GM18511 (cell line): ENCODE measurements around the gene DEFB110.

Experiments used
- ATAC-seq: cut with Tn5 transposase; IDR thresholded peaks from one replicate; pipeline ENCODE4 v1.9.1; 2021; ENCODE audit warnings: mild to moderate bottlenecking, moderate library complexity; ENCODE audit not compliant: unreplicated experiment

DEFB110 gene

DNA sequence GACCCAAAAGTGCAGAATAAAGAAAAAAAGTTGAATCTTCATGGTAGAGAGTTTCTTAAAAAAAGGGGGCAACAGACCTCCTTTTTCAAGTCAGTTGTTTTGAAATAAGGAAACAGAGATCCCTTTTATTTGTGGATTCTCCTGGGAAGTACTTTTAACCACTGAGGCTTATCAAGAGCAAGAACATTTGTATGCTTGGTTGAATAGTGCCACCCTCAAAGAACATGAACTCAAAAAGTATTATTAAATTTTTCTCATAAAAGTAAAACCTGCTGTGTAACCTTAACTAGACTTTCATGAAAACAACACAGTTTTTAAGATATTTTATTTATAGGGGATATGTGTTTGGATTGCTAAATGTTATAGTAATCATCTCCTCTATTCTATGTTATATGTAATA lies at the start of gene DEFB110:
Gene DEFB110 (minus strand): TSS at position 101 of the 400 bp plus-strand sequence. CDS start 59 bp downstream, at position 42.
- no peak for ATAC-seq

DNA sequence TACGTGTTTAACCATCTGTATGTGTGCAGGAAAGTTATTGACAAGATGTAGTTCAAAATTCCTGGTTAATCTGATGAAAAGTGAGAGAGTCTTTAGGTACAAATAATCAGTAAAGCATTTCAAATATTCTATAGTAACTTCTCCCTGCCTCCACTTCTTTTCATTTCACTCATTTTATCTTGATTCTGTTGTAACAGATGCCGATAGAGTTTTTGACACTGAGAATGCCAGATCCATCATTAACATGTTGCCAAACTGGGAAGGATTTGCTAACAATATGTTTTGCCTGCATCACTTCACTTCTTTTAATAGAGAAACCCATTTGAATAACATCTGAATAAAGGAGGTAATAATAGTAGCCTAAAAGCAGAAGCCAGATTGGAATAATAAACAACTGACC lies 48.3 kb upstream of the DEFB110 start:
- ATAC-seq, result no peak

DNA sequence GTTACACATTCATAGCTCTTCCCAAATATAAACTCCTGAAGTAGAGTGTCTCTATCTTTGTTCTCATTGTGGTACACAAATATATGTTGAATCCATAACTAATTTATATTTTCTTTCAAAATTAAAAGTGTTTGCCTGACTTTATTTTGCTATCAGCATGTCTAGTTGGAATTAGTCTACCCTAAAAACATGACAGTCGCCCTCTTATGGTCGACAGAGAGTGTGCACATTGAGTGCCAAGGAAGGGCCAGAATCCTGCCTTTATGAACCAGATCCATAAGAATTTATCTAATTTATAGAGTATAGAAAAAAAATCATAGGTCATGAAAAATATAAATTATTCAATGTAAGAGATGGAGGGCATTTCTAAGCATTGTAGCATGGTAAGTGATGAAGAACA lies 40.3 kb upstream of the DEFB110 start:
- no peak for ATAC-seq

DNA sequence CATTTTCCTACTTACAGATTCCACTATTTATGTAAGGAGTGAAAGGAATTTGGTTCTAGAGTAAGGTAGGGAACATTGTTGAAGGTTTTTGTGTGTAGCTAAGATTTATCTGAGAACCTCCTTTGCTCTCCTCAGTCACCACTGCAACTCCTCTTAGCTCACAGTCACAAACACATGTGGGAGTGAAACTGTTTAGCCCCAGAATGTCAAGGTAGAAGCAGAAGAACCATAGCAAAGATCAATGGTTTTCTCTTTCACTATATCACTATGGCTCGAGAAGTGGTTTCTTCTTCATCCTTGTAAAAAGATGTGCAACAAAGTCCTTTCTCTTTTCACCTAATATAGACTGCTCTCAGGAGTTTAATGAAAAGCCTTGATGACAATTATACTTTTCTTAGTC lies 34.4 kb upstream of the DEFB110 start:
- no peak for ATAC-seq

DNA sequence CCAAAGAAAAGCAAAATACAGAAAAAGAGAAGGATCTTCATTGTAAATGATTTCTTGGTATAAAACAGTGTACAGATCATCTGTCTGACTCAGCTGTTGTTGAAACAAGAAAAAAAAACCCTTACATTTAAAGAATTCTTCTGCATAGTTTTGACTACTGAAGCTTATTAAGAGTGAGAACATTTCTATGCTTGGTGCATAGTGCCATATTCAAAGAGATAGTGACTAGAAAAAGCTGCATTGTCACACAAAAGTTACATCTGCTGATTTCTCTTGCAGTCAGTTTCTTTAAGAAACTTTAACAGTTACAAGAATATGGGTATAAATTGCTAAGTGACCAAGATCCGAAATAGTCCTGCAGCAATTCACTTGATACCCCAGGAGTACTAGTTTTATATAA lies 28.0 kb upstream of the DEFB110 start, which contains the start of gene DEFB112:
Gene DEFB112 (minus strand): TSS at position 101 of the 400 bp plus-strand sequence. CDS start 60 bp downstream, at position 41.
- no peak for ATAC-seq

DNA sequence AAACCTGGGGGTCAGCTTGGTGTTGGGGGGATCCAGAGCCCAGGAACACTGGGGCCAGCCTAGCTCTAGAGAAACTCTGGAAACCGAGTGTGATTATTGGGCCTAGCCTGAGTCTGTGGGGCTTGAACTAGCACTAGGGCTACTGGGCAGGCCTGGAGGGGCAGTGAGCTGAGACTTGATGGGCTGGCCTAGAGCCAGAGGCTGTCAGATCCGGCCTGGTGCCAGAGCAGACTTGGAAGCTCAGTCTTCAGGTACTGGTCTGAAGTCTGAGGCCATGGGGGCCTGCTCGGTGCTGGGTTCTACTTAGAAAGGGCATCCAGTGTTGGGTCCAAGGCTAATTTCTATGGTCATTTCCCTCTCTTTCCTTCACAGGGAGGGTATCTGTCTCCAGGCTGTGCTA lies 25.2 kb upstream of the DEFB110 start:
- ATAC-seq, result no peak

DNA sequence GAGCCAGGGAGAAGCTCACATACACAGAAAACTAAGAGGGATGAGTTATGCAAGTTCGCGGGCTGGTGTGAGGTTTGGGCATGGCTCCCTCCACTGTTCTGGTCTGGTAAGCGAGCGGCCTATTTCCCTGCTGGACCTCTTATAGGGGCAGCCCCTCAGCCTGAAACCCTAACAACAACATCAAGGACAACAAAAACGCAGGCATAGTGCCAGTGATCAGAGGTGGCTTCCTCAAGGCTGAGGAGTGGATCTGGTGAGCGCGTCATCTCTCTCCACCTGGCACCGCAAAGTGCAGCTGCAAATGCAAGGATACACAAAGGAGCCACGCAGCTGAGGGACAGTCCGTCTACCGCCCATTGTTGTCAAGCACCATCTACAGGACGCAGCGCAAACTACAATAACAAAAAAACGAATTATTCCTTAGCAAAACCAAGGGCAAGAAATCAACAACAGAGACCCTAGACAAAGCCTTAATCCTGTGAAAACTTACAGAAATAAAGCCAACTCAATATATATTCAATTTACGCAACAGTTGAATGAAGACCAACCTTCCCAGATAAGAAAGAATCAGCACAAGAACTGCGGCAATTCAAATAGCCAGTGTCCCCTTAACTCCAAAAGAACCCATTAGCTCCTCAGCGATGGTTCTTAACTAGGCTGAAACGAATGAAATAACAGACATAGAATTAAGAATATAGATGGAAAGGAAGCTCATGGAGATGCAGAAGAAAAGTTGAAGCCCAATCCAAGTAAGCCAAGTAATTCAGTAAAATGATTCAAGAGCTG lies 9.2 kb upstream of the DEFB110 start:
- no peak for ATAC-seq

DNA sequence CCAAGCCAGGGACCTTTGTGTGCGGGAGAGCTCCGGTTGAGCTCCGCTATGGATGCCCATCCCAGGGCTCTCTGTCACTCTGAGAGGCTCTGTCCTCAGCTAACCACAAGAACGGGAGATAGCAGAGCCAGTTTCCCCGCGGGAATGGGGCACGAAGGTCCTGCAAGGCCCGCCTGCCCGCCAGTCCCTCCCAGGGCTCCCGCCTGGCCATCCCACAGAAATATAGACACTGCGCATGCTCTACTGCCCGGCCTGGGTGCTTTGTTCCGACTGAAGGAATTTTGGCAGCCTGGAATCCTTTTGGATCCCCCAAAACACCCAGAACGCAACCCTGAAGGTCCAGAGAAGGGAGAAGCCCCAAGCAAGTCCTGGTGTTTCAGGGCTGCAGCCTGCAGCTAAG lies 8.6 kb upstream of the DEFB110 start:
- no peak for ATAC-seq

DNA sequence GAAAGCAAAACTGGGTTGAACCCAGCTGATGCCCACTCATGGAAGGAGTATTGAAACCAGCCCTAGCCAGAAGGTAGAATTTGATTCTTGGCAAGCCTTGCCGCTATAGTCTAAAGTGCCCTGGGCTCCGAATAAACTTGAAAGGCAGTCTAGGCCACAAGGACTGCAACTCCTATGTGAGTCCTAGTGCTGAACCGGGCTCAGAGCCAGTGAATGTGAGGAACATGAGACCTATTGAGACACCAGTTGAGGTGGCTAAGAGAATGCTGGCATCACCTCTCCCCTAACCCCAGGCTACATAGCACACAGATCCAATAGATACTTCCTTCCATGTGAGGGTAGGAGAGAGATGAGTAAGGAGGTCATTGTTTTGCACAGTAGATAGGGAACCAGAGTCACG lies 3.5 kb upstream of the DEFB110 start:
- no peak for ATAC-seq

DNA sequence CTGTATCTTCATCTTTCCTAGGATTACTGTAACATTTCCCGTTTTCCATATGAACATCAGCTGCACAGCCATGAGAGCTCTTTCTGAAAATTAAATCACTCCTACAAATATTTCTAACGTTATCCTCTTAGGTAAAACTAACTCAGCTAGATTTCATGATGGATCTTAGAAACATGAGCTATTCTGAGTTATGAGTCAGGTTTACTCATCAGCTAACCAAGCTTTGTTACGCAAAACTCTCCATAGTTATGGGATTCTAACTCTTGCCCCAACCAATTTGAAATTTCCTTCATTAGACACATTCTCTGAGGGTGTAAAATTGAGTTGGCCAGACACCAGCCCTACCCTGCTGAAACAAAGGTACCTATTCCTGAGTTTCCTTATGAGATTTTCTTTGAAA lies 14.0 kb downstream of the DEFB110 start:
- no peak for ATAC-seq

DNA sequence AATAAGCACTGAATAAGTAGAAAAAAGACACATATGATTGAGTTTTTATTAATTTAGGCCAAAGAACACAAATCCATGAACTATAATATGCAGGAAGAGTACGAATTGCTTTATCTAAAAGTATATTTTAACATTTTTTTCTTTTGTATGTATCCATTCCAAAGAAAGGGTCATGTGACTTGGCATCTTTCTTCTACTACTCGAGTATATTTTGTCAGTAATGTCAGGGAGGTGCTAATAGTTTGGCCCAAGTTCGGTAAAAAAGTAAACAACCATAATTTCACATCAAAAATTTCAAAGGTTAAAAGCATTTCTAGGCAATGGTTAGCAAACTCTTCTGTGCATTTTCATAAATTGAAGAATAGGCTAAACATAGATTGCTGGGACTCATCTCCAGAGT lies 18.7 kb downstream of the DEFB110 start:
- no peak for ATAC-seq

DNA sequence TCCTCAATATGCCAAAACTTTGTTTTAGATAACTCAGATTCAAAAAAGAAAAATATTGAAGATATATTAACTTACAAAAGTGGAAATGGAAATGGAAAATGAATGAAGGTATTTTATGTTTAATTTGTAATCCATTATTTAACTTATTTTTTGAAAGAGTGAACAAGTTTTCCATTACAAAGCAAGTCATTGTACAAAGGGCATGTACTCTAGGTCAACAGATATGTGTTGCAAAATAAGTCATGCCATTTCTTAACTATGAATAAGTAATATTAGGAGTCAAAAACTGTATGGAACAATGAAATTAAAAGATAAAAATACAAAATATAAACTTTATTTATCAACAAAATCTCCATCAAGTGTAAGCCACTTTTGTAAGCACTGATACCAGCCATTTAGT lies 26.5 kb downstream of the DEFB110 start:
- no peak for ATAC-seq

DNA sequence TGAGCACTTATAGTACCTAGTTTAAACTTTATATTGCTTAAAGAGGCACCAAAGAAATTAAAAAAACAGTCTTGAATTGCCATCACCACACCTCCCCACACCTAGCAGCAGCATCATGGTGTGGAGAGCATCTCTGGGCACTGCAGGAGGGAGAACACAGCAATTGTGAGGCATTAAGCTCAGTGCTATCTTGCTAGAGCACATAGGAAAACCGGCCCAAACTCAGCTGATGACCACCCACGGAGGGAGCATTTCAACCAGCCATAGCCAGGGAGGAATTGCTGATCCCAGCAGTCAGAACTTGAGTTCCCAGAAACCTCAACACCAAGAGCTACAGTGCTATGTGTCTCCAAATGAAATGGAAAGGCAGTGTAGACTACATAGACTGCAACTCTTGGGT lies 32.9 kb downstream of the DEFB110 start:
- ATAC-seq, result no peak

DNA sequence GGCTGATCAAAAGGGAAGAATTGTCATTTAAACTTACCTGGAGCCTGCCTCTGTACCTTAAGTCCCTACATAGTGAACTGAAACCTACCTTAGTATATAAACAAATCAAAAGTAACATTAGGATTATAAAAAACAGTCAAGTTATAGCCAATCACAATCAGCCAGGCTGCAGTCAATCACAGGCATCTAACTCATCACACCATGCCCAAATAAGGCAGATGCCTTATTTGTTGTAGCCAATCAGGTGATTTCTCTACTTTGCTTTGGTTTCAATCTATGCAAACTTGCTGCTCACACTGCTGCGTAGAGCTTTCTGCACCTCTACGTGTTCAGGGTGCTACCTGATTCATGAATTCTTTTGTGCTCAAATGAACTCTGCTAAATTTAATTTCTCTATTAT lies 34.0 kb downstream of the DEFB110 start:
- ATAC-seq, result no peak

DNA sequence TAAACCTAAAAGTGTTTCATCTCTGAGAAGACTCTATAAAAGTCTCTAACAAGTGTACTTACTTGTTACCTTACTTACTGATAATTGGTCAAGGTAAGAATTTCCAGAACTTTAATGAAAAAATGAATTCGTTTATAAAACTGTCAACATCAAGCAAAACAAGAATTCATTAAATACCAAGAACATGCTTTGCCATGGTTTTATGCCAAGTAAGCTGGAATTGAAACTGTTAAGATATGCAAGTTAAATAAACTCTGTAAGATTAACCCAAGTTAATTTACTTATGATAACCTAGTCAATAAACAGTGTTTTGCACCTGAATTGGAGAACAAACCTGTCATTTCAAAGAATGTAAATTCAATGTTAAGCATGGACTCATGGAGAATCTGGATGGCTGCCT lies 35.2 kb downstream of the DEFB110 start:
- no peak for ATAC-seq

DNA sequence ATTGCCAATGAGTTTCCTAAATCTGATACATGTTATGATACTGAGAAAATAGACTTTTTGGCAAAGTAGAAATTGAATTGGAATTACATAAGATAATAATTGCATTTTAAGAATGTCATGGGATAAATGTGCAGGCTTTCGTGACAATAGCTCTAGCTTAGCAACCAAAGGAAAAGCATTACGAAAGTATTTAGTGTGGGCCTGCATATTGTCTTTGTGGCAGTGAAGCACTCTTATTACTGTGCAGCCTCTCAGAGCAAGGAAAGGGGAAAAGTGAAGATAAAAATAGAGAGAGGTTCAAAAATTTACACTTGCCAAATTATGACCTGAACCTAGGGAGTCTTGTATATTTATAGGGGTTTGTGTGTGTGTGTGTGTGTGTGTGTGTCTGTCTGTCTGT lies 39.7 kb downstream of the DEFB110 start:
- no peak for ATAC-seq

DNA sequence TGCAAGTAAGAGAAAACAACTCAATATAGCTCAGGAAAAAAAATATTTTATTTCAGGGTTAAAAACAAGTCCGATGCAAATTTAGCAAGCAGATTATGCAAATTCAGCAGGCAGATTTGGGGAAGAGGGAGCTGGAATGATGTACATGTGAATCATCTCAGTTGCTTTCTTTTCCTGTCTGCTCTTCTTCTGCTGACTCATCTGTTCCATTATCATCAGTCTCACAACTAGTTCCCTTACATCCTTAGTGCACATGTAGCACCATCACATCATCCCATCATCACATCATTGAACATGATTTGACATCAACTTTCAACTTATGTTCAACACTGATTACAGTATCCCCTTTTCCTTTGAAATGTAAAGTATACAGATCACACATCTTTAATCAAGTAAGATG lies 40.9 kb downstream of the DEFB110 start:
- ATAC-seq, result peak; percentile 43

DNA sequence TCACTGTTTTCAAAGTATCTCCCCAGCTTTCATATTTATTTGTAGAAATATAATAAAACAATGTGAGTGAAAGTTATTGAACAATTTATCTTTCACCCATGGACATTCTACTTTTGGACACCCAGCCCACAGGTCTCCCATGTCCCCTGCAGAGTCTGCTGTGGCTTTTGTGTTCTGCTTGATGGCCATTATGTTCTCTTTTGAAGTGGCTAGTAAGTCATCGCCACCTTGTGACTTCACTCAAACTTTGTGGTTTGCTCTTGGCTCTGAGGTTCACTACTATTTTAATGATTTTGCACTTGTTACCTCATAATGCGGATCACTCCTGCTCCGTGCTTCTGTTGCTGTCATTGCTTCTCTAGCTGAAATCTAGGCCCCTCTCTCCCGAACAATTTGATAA lies 42.2 kb downstream of the DEFB110 start:
- no peak for ATAC-seq

DNA sequence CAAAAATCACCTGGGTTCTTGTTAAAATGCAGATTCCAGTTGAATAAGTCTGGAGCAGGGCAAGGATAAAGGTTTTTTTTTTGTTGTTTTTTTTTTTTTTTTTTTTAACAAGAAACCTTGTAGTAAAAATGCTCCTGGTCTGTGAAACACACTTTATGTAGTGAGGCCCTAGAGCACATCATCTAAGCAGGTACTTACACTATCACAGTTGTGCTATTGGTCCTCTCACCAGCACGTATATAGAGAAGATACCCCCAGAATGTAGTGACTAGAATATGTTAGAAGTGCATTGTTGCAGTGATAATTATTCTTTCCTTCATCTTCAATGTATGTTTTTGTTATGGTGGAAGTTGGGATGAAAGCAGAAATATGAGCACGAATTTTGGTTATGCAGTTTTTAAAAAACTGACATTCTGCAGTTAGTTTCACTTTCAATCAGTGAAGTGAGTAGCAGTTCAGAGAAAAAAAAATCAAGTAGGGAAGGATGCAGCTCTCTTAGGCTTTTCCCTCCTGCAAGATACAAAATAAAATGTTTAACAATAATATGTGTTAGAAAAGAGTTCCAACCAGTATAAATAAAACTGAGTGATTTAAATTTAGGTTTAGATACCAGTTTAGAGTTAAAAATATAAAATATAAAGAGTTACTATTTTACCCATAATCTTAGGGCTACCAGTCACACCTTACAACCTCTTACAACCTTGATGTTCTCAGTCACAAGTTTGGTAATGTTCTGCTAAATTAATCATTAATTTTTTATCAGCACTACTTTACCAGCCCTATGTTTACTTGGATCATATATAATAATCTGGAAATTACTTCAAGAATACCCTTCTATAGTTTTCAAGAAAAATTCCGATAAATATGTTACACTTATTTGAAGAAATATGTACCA lies 43.2 kb downstream of the DEFB110 start:
- ATAC-seq, result peak; percentile 60

DNA sequence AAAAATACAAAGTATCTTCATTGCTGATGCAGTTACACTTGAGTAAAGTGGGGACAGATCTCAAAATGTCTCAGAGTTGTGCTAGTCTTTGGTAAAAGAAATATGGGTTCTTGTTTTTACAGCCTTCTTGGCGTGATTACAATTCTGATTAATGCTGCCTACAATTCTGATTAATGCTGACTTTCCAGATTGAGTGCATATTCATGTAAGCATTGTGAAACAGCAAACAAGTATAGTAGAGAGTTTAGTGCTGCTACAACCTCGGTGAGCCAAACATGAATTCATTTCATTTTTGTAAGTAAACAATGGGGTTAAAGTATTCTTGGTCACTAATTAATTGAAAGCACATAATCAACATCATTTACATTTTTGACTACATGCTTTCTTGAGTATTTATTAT lies 52.2 kb downstream of the DEFB110 start, which contains the start of gene DEFB113:
Gene DEFB113 (minus strand): TSS at position 21 of the 400 bp plus-strand sequence. CDS start 0 bp downstream, at position 21.
- ATAC-seq, result no peak
